MM.1S (cell line): ENCODE results near the gene SRM.

Source experiments
- DNase-seq: peaks from one replicate; pipeline ENCODE4 v3.0.0-alpha.2; 2015
- H2AFZ ChIP-seq: fragments of 300-600 bp; sonication (generic); 2 replicates; pipeline ENCODE4 v1.6.0; 2016; ENCODE audit warnings: antibody characterized with exemption, low read length
- H3F3A ChIP-seq: fragments of 300-600 bp; sonication (generic); 2 replicates; pipeline ENCODE4 v1.6.1; 2016; ENCODE audit warnings: mild to moderate bottlenecking, antibody characterized with exemption, low read length, moderate library complexity, mixed read lengths; ENCODE audit not compliant: insufficient read depth
- H3K27ac ChIP-seq: fragments of 300-600 bp; sonication (generic); 2 replicates; pipeline ENCODE4 v1.5.1; 2016; ENCODE audit warnings: mild to moderate bottlenecking, low read length
- H3K27me3 ChIP-seq: fragments of 300-600 bp; sonication (generic); replicated peaks from 2 replicates; pipeline ENCODE4 v1.6.0; 2016; ENCODE audit warnings: low read length; ENCODE audit not compliant: insufficient read depth
- H3K36me3 ChIP-seq: fragments of 300-600 bp; sonication (generic); replicated peaks from 2 replicates; pipeline ENCODE4 v1.6.1; 2016; ENCODE audit warnings: mild to moderate bottlenecking, low read length, mixed read lengths; ENCODE audit not compliant: insufficient read depth
- H3K4me1 ChIP-seq: fragments of 300-600 bp; sonication (generic); 2 replicates; pipeline ENCODE4 v1.6.1; 2016; ENCODE audit warnings: low read length, mixed read lengths
- H3K4me2 ChIP-seq: fragments of 300-600 bp; sonication (generic); 2 replicates; pipeline ENCODE4 v1.6.0; 2016; ENCODE audit warnings: low read depth, low read length
- H3K4me3 ChIP-seq: fragments of 300-600 bp; sonication (generic); 2 replicates; pipeline ENCODE4 v1.5.1; 2016; ENCODE audit warnings: low read length, mixed read lengths
- H3K79me2 ChIP-seq: fragments of 300-600 bp; sonication (generic); 2 replicates; pipeline ENCODE4 v1.6.1; 2016; ENCODE audit warnings: mixed run types, low read length, mixed read lengths
- H3K9ac ChIP-seq: fragments of 300-600 bp; sonication (generic); 2 replicates; pipeline ENCODE4 v1.6.1; 2016; ENCODE audit warnings: low read length, mixed read lengths
- H3K9me2 ChIP-seq: fragments of 300-600 bp; sonication (generic); replicated peaks from 2 replicates; pipeline ENCODE4 v1.6.1; 2016; ENCODE audit warnings: mild to moderate bottlenecking, low read length, mixed read lengths; ENCODE audit not compliant: insufficient read depth
- H3K9me3 ChIP-seq: fragments of 300-600 bp; sonication (generic); replicated peaks from 2 replicates; pipeline ENCODE4 v1.6.1; 2016; ENCODE audit warnings: mild to moderate bottlenecking, low read length, mixed read lengths; ENCODE audit not compliant: insufficient read depth
- H4K20me1 ChIP-seq: fragments of 300-600 bp; sonication (generic); 2 replicates; pipeline ENCODE4 v1.6.1; 2016; ENCODE audit warnings: mild to moderate bottlenecking, low read length, moderate library complexity, mixed read lengths; ENCODE audit not compliant: insufficient read depth
- EZH2 ChIP-seq: fragments of 300-600 bp; sonication (generic); optimal IDR thresholded peaks from 2 replicates; pipeline ENCODE3; 2017; ENCODE audit warnings: low read depth, mild to moderate bottlenecking, antibody characterized with exemption, low read length, mixed read lengths
- EZH2phosphoT487 ChIP-seq: fragments of 300-600 bp; sonication (generic); IDR thresholded peaks from 2 replicates; pipeline ENCODE4 v1.6.1; 2018; ENCODE audit warnings: antibody characterized with exemption, low read length
- TF ChIP-seq, protein P1 (sequence below): fragments of 300-600 bp; sonication (generic); IDR thresholded peaks from 2 replicates; pipeline ENCODE4 v1.5.1; 2016; ENCODE audit warnings: antibody characterized with exemption, low read length, mixed read lengths

Gene SRM

DNA sequence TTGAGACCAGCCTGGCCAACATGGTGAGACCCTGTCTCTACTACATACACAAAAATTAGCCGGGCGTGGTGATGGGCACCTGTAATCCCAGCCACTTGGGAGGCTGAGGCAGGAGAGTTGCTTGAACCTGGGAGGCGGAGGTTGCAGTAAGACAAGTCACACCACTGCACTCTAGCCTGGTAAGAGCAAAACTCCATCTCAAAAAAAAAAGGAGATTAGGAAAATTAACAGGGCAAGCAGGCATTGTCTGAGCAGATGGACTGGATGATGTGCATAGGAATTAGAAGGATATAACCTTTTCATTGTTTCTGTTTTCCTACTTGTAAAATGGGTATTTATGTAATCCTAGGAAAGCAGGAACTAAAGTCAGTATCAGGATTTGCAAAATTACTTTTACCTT is 31.8 kb downstream of the SRM start:
- Histone ChIP-seq H4K20me1 (no peaks in the 10 kb centered on the region), H3K36me3 (peaks cover 16% of the 10 kb centered on the region)

DNA sequence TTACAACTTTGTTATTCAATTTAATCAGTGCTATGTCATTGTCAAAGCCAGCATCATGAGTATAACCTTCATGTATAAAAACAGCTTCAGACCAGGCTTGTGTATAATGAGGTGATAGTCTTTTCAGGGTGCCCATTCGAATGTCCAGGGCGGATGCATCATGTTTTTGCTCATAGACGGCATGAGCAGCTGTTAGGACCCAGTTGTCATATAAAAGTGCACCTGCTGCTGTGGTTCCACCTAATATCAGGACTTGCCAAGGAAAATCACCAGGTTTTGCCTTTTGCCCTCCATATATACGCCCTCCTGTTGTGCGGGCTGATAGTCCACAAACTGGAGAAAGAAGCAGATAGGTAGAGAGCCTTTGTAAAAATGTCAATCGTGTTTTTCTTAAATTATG is 32.5 kb downstream of the SRM start:
- Histone ChIP-seq H3K9me3 (no peaks in the 10 kb centered on the region), H3K4me2 (no peak overlapping the region), H3K4me1 (no peaks in the 10 kb centered on the region), H3K9me2 (no peaks in the 10 kb centered on the region), H2AFZ (no peak overlapping the region), H3K9ac (no peak overlapping the region), H3K27me3 (no peaks in the 10 kb centered on the region), H3K27ac (no peak overlapping the region), H3F3A (no peaks in the 10 kb centered on the region; the same call in 1 of the 2 replicates), H4K20me1 (no peaks in the 10 kb centered on the region), H3K4me3 (no peak overlapping the region), H3K79me2 (no peaks in the 10 kb centered on the region), H3K36me3 (peaks cover 18% of the 10 kb centered on the region)
- no peak for TF ChIP-seq EZH2phosphoT487
- TF ChIP-seq, protein P1, sequence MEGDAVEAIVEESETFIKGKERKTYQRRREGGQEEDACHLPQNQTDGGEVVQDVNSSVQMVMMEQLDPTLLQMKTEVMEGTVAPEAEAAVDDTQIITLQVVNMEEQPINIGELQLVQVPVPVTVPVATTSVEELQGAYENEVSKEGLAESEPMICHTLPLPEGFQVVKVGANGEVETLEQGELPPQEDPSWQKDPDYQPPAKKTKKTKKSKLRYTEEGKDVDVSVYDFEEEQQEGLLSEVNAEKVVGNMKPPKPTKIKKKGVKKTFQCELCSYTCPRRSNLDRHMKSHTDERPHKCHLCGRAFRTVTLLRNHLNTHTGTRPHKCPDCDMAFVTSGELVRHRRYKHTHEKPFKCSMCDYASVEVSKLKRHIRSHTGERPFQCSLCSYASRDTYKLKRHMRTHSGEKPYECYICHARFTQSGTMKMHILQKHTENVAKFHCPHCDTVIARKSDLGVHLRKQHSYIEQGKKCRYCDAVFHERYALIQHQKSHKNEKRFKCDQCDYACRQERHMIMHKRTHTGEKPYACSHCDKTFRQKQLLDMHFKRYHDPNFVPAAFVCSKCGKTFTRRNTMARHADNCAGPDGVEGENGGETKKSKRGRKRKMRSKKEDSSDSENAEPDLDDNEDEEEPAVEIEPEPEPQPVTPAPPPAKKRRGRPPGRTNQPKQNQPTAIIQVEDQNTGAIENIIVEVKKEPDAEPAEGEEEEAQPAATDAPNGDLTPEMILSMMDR: no peak
- no peak for DNase-seq

More for the DNA sequence above, 31.8 kb downstream of the SRM start:
- H3K9me2 ChIP-seq: no peaks in the 10 kb centered on the region
- no peak overlapping the region for H3K4me2 ChIP-seq
- no peaks in the 10 kb centered on the region for H3K27me3 ChIP-seq
- H3K27ac ChIP-seq: no peak overlapping the region
- DNase-seq: no peak
- no peak overlapping the region for H3K9ac ChIP-seq
- no peaks in the 10 kb centered on the region for H3K79me2 ChIP-seq
- no peaks in the 10 kb centered on the region for H3K4me1 ChIP-seq
- no peaks in the 10 kb centered on the region for H3K9me3 ChIP-seq
- TF ChIP-seq EZH2phosphoT487 (no peak), EZH2 (no peak)
- TF ChIP-seq, protein P1: no peak
- no peaks in the 10 kb centered on the region; the same call in 1 of the 2 replicates for H3F3A ChIP-seq
- no peak overlapping the region for H3K4me3 ChIP-seq
- no peak overlapping the region for H2AFZ ChIP-seq

DNA sequence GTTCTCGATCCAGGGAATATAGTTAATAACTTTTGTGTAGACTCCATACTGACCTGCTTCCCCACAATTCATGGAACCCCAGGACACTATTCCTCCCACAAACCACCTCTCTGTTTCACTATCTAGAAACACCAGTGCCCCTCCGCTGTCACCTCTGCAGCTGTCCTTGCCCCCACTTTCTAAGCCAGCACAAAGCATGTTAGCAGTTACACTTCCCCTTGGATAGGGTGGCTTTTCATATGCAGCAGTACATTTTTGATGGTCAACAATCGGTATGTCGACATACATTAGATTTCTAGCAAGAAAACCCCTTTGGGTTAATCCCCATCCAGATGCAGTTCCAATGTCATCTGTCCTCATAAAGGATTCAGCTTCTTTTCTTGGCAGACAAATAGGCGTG is 32.9 kb downstream of the SRM start:
- H3K79me2 ChIP-seq: no peaks in the 10 kb centered on the region
- H3K36me3 ChIP-seq: peaks cover 22% of the 10 kb centered on the region
- no peak overlapping the region for H3K4me2 ChIP-seq
- H3K27ac ChIP-seq: no peak overlapping the region
- no peaks in the 10 kb centered on the region for H3K9me3 ChIP-seq
- no peaks in the 10 kb centered on the region for H3K27me3 ChIP-seq
- TF ChIP-seq, protein P1: no peak
- TF ChIP-seq EZH2 (no peak), EZH2phosphoT487 (no peak)
- H3K4me1 ChIP-seq: no peaks in the 10 kb centered on the region
- H3K9ac ChIP-seq: no peak overlapping the region
- no peak for DNase-seq
- H3K4me3 ChIP-seq: no peak overlapping the region
- H3F3A ChIP-seq: no peaks in the 10 kb centered on the region; the same call in 1 of the 2 replicates
- H2AFZ ChIP-seq: no peak overlapping the region
- no peaks in the 10 kb centered on the region for H3K9me2 ChIP-seq
- no peaks in the 10 kb centered on the region for H4K20me1 ChIP-seq
